CD14-positive monocyte (primary cell): ENCODE measurements around the gene COG7. TPM values are rescaled to one million over a fixed set of nuclear protein-coding genes. Genes with fewer than 3 reads are reported as not detected.

Source experiments
- DNase-seq, 3 donors: peaks; one replicate each; pipeline ENCODE4 v3.0.0-alpha.2; 2011 to 2022
- H2AFZ ChIP-seq: 2 replicates; pipeline ENCODE4 v1.6.0; 2012; ENCODE audit warnings: mild to moderate bottlenecking, low read depth, low read length, inconsistent platforms; ENCODE audit not compliant: insufficient read depth, poor library complexity, severe bottlenecking
- H3K27ac ChIP-seq, 2 donors: 1 replicate in 1 of 2; 2 replicates in 1 of 2; pipeline ENCODE4 v1.5.1; 2012 to 2013; ENCODE audit warnings: low read length in 2 of 2, control low read depth in 1 of 2, inconsistent platforms in 1 of 2, low read depth in 1 of 2, mild to moderate bottlenecking in 1 of 2
- H3K27me3 ChIP-seq, 2 donors: one replicate each; pipeline versions ENCODE4 v1.6.0 to v1.6.1; 2011 to 2013; ENCODE audit warnings: low read length in 2 of 2; ENCODE audit not compliant: control insufficient read depth in 2 of 2, insufficient read depth in 2 of 2
- H3K36me3 ChIP-seq, 2 donors: replicated peaks in 1 of 2; 1 replicate in 1 of 2; 2 replicates in 1 of 2; pipeline versions ENCODE4 v1.5.1 to v1.6.1; 2012 to 2013; ENCODE audit warnings: low read length in 2 of 2, control low read depth in 1 of 2, inconsistent platforms in 1 of 2, mild to moderate bottlenecking in 1 of 2; ENCODE audit not compliant: insufficient read depth in 2 of 2, control insufficient read depth in 1 of 2
- H3K4me1 ChIP-seq, 2 donors: 1 replicate in 1 of 2; 2 replicates in 1 of 2; pipeline versions ENCODE4 v1.5.1 to v1.6.1; 2012 to 2013; ENCODE audit warnings: low read length in 2 of 2, control low read depth in 1 of 2, inconsistent platforms in 1 of 2, mild to moderate bottlenecking in 1 of 2, moderate library complexity in 1 of 2; ENCODE audit not compliant: insufficient read depth in 2 of 2, control insufficient read depth in 1 of 2
- H3K4me2 ChIP-seq: replicated peaks from 2 replicates; pipeline ENCODE3; 2012; ENCODE audit warnings: low read length, moderate library complexity, mild to moderate bottlenecking; ENCODE audit not compliant: poor library complexity, severe bottlenecking; ENCODE audit errors: extremely low read depth
- H3K4me3 ChIP-seq, 3 experiments: fragments of 200-600 bp in 1 of 3; sonication (generic) in 1 of 3; replicated peaks in 1 of 3; 1 replicate in 2 of 3; 2 replicates in 1 of 3; pipeline ENCODE4 v1.5.1; 2011 to 2013; ENCODE audit warnings: low read length in 3 of 3, mild to moderate bottlenecking in 3 of 3, control low read depth in 2 of 3, low read depth in 2 of 3, inconsistent platforms in 1 of 3, moderate library complexity in 1 of 3
- H3K79me2 ChIP-seq: 2 replicates; pipeline ENCODE4 v1.6.0; 2012; ENCODE audit warnings: mild to moderate bottlenecking, control low read depth, inconsistent platforms, low read length, moderate library complexity; ENCODE audit not compliant: insufficient read depth
- H3K9ac ChIP-seq: 2 replicates; pipeline ENCODE4 v1.6.0; 2017; ENCODE audit warnings: low read length, mild to moderate bottlenecking; ENCODE audit not compliant: insufficient read depth, poor library complexity, severe bottlenecking
- H3K9me3 ChIP-seq, 2 donors: replicated peaks in 1 of 2; 1 replicate in 1 of 2; 2 replicates in 1 of 2; pipeline versions ENCODE4 v1.5.1 to v1.6.1; 2012 to 2013; ENCODE audit warnings: low read length in 2 of 2, control low read depth in 1 of 2; ENCODE audit not compliant: control insufficient read depth in 1 of 2, insufficient read depth in 1 of 2
- H4K20me1 ChIP-seq: 2 replicates; pipeline ENCODE4 v1.6.0; 2012; ENCODE audit warnings: mild to moderate bottlenecking, low read length, control low read depth, moderate library complexity; ENCODE audit not compliant: insufficient read depth
- H3K27ac Mint-ChIP-seq, 7 donors: one replicate each; pipeline ENCODE4 v1.8.0; 2020; ENCODE audit warnings: mild to moderate bottlenecking in 7 of 7, mixed read lengths in 7 of 7, moderate library complexity in 6 of 7, inconsistent platforms in 2 of 7
- H3K27me3 Mint-ChIP-seq, 3 donors: one replicate each; pipeline ENCODE4 v1.8.0; 2021 to 2022; ENCODE audit warnings: low read depth in 3 of 3, mild to moderate bottlenecking in 3 of 3, mixed read lengths in 3 of 3, moderate library complexity in 3 of 3, inconsistent platforms in 1 of 3
- H3K36me3 Mint-ChIP-seq, 2 donors: one replicate each; pipeline ENCODE4 v1.8.0; 2020; ENCODE audit warnings: mixed read lengths in 2 of 2, inconsistent platforms in 1 of 2, mild to moderate bottlenecking in 1 of 2
- H3K4me1 Mint-ChIP-seq: one replicate; pipeline ENCODE4 v1.8.0; 2020; ENCODE audit warnings: mild to moderate bottlenecking, mixed read lengths
- H3K4me3 Mint-ChIP-seq, 2 donors: one replicate each; pipeline ENCODE4 v1.8.0; 2020; ENCODE audit warnings: mild to moderate bottlenecking in 2 of 2, mixed read lengths in 2 of 2, moderate library complexity in 1 of 2
- H3K9me3 Mint-ChIP-seq, 7 donors: one replicate each; pipeline ENCODE4 v1.8.0; 2020 to 2022; ENCODE audit warnings: mixed read lengths in 7 of 7, mild to moderate bottlenecking in 6 of 7, moderate library complexity in 6 of 7, inconsistent platforms in 2 of 7
- WGBS: methylation state at CpG from one replicate; pipeline ENCODE4 v1.1.5; 2013; ENCODE audit warnings: missing lambda C conversion rate; ENCODE audit not compliant: insufficient coverage; 5-methylcytosine and 5-hydroxymethylcytosine counted together
- intact Hi-C, 2 donors: fragments of 100-400 bp; cut with micrococcal nuclease; formaldehyde crosslinking; loops; one replicate each; pipeline versions ENCODE4 v1.15.0 to v1.15.1; 2023
- polyA plus RNA-seq, 3 donors: library from polyadenylated mRNA; depleted of rRNA in 1 of 3; unstranded in 2 of 3; stranded (reverse) in 1 of 3; fragments of 300-500 nt in 2 of 3; fragments of >200 nt in 1 of 3; fragmentation: Illumina TruSeq in 2 of 3; gene quantifications; 1 replicate in 2 of 3; 2 replicates in 1 of 3; pipeline ENCODE4 v1.2.3, GENCODE V29; 2012 to 2021
- TF ChIP-seq, protein P1 (sequence below): fragments of 200-600 bp; IDR thresholded peaks from one replicate; pipeline ENCODE4 v1.8.0; 2022; ENCODE audit warnings: antibody characterized with exemption, mild to moderate bottlenecking

Gene COG7
- polyA plus RNA-seq, 3 donors = 6.6 to 28.8 (median 8.0) TPM

DNA sequence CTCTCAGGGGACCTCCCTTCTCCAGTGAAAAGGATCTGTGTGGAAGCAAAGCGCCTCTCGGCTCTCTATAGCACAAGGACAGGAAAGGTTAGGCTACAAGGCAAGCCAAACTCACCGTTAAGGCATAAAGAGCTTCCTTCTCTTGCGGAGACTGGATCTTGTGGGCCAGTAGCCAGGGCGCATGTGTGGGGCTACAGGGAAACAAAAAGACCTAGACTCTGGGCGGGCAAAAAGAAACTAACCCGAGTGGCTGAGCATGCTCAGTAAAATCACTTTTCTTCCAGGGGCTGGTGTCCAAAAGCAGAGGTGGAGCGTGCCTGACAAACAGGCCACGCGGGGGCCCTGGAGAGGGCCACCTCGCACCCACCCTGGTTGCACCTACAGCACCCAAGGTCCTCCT is 41.2 kb upstream of the COG7 start:
- TF ChIP-seq, protein P1, sequence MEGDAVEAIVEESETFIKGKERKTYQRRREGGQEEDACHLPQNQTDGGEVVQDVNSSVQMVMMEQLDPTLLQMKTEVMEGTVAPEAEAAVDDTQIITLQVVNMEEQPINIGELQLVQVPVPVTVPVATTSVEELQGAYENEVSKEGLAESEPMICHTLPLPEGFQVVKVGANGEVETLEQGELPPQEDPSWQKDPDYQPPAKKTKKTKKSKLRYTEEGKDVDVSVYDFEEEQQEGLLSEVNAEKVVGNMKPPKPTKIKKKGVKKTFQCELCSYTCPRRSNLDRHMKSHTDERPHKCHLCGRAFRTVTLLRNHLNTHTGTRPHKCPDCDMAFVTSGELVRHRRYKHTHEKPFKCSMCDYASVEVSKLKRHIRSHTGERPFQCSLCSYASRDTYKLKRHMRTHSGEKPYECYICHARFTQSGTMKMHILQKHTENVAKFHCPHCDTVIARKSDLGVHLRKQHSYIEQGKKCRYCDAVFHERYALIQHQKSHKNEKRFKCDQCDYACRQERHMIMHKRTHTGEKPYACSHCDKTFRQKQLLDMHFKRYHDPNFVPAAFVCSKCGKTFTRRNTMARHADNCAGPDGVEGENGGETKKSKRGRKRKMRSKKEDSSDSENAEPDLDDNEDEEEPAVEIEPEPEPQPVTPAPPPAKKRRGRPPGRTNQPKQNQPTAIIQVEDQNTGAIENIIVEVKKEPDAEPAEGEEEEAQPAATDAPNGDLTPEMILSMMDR = no peak
- Mint-ChIP-seq H3K9me3 (peaks cover 0 to 1% (median 0%) of the 10 kb centered on the region in 7 donors), H3K36me3 (peaks cover 66 to 75% of the 10 kb centered on the region in 2 donors), H3K4me1 (peaks cover 23% of the 10 kb centered on the region), H3K27me3 (no peaks in the 10 kb centered on the region), H3K27ac (peak overlapping the region in 4 of 7 donors; percentile 13 to 80 (median 33)), H3K4me3 (no peak overlapping the region)
- peaks cover 75% of the 10 kb centered on the region for H3K79me2 ChIP-seq
- no peak overlapping the region for H2AFZ ChIP-seq
- no peak overlapping the region for H3K4me2 ChIP-seq
- H4K20me1 ChIP-seq = peaks cover 42% of the 10 kb centered on the region
- no peaks in the 10 kb centered on the region for H3K9me3 ChIP-seq
- H3K27me3 ChIP-seq = no peaks in the 10 kb centered on the region
- H3K4me3 ChIP-seq = no peak overlapping the region
- H3K4me1 ChIP-seq = peaks cover 17 to 19% of the 10 kb centered on the region in 2 donors
- intact Hi-C loops = loop anchor here in 1 of 2 donors (10.0 kb wide), 1 partner anchor 51 kb away; no protein-coding TSS in a partner anchor
- peak overlapping the region in 1 of 2 donors; percentile 36 for H3K27ac ChIP-seq
- 99% methylated on average over 10 of the region's 11 CpGs for WGBS
- no peak overlapping the region for H3K9ac ChIP-seq
- H3K36me3 ChIP-seq = peaks cover 61 to 67% of the 10 kb centered on the region in 2 donors
- DNase-seq = no peak

DNA sequence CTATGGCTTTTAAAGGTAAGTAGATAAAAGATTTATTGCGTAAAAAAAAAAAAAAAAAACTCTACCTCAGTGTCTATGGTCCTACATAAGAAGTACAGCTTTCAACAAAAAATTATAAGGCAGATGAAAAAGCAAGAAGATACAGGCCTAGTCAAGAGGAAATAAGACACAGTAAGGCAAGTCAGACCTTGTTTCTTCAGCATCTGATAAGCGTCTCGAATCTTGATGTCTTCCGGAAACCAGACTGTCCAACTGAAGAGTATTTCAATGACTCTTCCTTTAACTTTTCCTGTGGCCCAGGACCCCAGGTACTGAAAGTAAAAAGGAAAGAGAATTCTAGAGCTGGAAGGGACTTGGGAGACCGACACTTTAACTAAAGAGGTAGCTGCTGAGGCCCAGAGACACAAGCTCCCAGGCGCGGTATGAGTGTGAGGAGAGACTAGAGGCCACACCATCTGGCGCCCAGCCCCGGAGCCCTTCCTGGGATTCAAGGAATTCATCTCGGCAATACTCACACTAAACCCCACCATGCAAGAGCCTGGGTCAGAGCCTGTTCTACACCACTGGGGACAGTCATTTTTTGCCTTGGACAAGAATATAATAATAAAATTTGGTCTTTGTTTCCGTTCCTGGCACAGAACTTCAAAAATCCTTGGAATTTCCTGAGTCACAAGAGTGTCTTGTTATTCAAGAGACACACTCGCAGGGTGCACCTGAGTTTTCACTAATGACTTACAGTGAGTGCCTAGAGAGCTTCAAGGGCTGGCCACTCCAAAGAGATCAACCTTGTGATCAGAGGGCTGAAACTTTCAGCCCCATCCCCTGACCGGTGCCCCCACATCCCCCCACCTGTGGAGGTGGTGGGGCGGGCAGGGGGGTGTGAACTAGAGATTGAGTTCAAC is 38.8 kb upstream of the COG7 start:
- Mint-ChIP-seq H3K36me3 (peaks cover 88 to 99% of the 10 kb centered on the region in 2 donors), H3K4me1 (peaks cover 6% of the 10 kb centered on the region), H3K27ac (peak overlapping the region in 3 of 7 donors; percentile 31 to 79 (median 73)), H3K9me3 (no peaks in the 10 kb centered on the region), H3K4me3 (no peak overlapping the region), H3K27me3 (no peaks in the 10 kb centered on the region)
- Histone ChIP-seq H3K9me3 (no peaks in the 10 kb centered on the region), H3K27ac (no peak overlapping the region), H3K4me3 (no peak overlapping the region), H3K4me1 (peaks cover 4 to 5% of the 10 kb centered on the region in 2 donors), H3K79me2 (peaks cover 51% of the 10 kb centered on the region), H4K20me1 (peaks cover 29% of the 10 kb centered on the region), H3K27me3 (no peaks in the 10 kb centered on the region), H3K4me2 (no peak overlapping the region), H3K36me3 (peaks cover 83 to 91% of the 10 kb centered on the region in 2 donors), H3K9ac (no peak overlapping the region), H2AFZ (no peak overlapping the region)
- DNase-seq = no peak
- TF ChIP-seq, protein P1 = no peak
- 100% methylated on average over 2 of the region's 14 CpGs for WGBS
- intact Hi-C loops = loop anchor here in 1 of 2 donors (10.0 kb wide), 1 partner anchor 53 kb away; no protein-coding TSS in a partner anchor
